ENCODE data around the gene GREB1L. TPM values are rescaled to one million over a fixed set of nuclear protein-coding genes. Genes with fewer than 3 reads are reported as not detected.

The GREB1L gene
- total RNA-seq, 2 experiments from 2014 or later, result not detected

- H3K27me3 ChIP-seq (ENCODE audit: control insufficient read depth in 1 of 2, insufficient read depth in 2 of 2, low read length in 2 of 2), result peaks cover 0 to 3% of the 10 kb centered on the region in 2 experiments
- ChIA-PET POLR2A (no interaction called here), CTCF (no interaction called here)
- DNase-seq (no peak), ATAC-seq (ENCODE audit: poor library complexity) (no peak)
- no peak for TF ChIP-seq CTCF (IDR thresholded peaks at IDR 0.05)
- H3K4me1 ChIP-seq (ENCODE audit: insufficient read depth, low read length), result no peaks in the 10 kb centered on the region
- Mint-ChIP-seq H3K4me1 (ENCODE audit: low read depth) (no peaks in the 10 kb centered on the region), H3K36me3 (ENCODE audit: low read depth) (no peaks in the 10 kb centered on the region), H3K9me3 (no peaks in the 10 kb centered on the region), H3K4me3 (no peak overlapping the region), H3K27ac (no peak overlapping the region), H3K27me3 (peaks cover 46% of the 10 kb centered on the region)
- no peak overlapping the region for H3K27ac ChIP-seq (ENCODE audit: low read depth in 1 of 2, low read length in 2 of 2)
- intact Hi-C loops (cut with DNase I, micrococcal nuclease), result no loop called here
- H3K4me3 ChIP-seq (ENCODE audit: low read length), result no peak overlapping the region
- H3K9me3 ChIP-seq (ENCODE audit: control insufficient read depth in 1 of 2, insufficient read depth in 1 of 2, low read length in 2 of 2), result no peaks in the 10 kb centered on the region
- no peaks in the 10 kb centered on the region for H3K36me3 ChIP-seq (ENCODE audit: insufficient read depth, low read length)
These were observed 221.7 kb downstream of the GREB1L start for GRCh38 chr18:21463718-21464117.

- Histone ChIP-seq H3K27me3 (ENCODE audit: control insufficient read depth in 1 of 2, insufficient read depth in 2 of 2, low read length in 2 of 2) (peaks cover 0 to 2% of the 10 kb centered on the region in 2 experiments), H3K4me1 (ENCODE audit: insufficient read depth, low read length) (no peaks in the 10 kb centered on the region), H3K36me3 (ENCODE audit: insufficient read depth, low read length) (no peaks in the 10 kb centered on the region), H3K4me3 (ENCODE audit: low read length) (no peak overlapping the region), H3K27ac (ENCODE audit: low read depth in 1 of 2, low read length in 2 of 2) (no peak overlapping the region), H3K9me3 (ENCODE audit: control insufficient read depth in 1 of 2, insufficient read depth in 1 of 2, low read length in 2 of 2) (no peaks in the 10 kb centered on the region)
- TF ChIP-seq CTCF (IDR thresholded peaks at IDR 0.05), result no peak
- CTCF ChIA-PET, result interaction anchor here (0.5 kb wide), 1 partner anchor 274 kb away, joined by 3 read pairs; no protein-coding TSS in a partner anchor
- DNase-seq, result no peak
- no peaks in the 10 kb centered on the region for H3K4me1 Mint-ChIP-seq (ENCODE audit: low read depth)
- intact Hi-C loops (cut with DNase I, micrococcal nuclease), result no loop called here
- ATAC-seq (ENCODE audit: poor library complexity), result no peak
- H3K27me3 Mint-ChIP-seq, result peaks cover 24% of the 10 kb centered on the region
- POLR2A ChIA-PET, result no interaction called here
- H3K27ac Mint-ChIP-seq, result no peak overlapping the region
- no peak overlapping the region for H3K4me3 Mint-ChIP-seq
- H3K36me3 Mint-ChIP-seq (ENCODE audit: low read depth), result no peaks in the 10 kb centered on the region
- H3K9me3 Mint-ChIP-seq, result no peaks in the 10 kb centered on the region
These were observed 226.6 kb downstream of the GREB1L start for GRCh38 chr18:21468514-21469164.

GRCh38 chr18:21472741-21473140 lies 230.7 kb downstream of the GREB1L start:
- no peak for TF ChIP-seq CTCF (IDR thresholded peaks at IDR 0.05)
- POLR2A ChIA-PET, result no interaction called here
- intact Hi-C loops (cut with DNase I, micrococcal nuclease), result no loop called here
- no peak for DNase-seq
- no peaks in the 10 kb centered on the region for H3K9me3 ChIP-seq (ENCODE audit: control insufficient read depth in 1 of 2, insufficient read depth in 1 of 2, low read length in 2 of 2)
- Mint-ChIP-seq H3K9me3 (no peaks in the 10 kb centered on the region), H3K27me3 (peaks cover 30% of the 10 kb centered on the region), H3K4me1 (ENCODE audit: low read depth) (no peaks in the 10 kb centered on the region), H3K4me3 (no peak overlapping the region), H3K36me3 (ENCODE audit: low read depth) (no peaks in the 10 kb centered on the region), H3K27ac (no peak overlapping the region)
- H3K4me1 ChIP-seq (ENCODE audit: insufficient read depth, low read length), result no peaks in the 10 kb centered on the region
- H3K27me3 ChIP-seq (ENCODE audit: control insufficient read depth in 1 of 2, insufficient read depth in 2 of 2, low read length in 2 of 2), result no peaks in the 10 kb centered on the region
- ATAC-seq (ENCODE audit: poor library complexity), result no peak
- CTCF ChIA-PET, result no interaction called here
- H3K4me3 ChIP-seq (ENCODE audit: low read length), result no peak overlapping the region
- H3K27ac ChIP-seq (ENCODE audit: low read depth in 1 of 2, low read length in 2 of 2), result no peak overlapping the region
- H3K36me3 ChIP-seq (ENCODE audit: insufficient read depth, low read length), result no peaks in the 10 kb centered on the region
